Measurements from ENCODE around the gene LY6G6F.

LY6G6F gene, protein sequence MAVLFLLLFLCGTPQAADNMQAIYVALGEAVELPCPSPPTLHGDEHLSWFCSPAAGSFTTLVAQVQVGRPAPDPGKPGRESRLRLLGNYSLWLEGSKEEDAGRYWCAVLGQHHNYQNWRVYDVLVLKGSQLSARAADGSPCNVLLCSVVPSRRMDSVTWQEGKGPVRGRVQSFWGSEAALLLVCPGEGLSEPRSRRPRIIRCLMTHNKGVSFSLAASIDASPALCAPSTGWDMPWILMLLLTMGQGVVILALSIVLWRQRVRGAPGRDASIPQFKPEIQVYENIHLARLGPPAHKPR

DNA sequence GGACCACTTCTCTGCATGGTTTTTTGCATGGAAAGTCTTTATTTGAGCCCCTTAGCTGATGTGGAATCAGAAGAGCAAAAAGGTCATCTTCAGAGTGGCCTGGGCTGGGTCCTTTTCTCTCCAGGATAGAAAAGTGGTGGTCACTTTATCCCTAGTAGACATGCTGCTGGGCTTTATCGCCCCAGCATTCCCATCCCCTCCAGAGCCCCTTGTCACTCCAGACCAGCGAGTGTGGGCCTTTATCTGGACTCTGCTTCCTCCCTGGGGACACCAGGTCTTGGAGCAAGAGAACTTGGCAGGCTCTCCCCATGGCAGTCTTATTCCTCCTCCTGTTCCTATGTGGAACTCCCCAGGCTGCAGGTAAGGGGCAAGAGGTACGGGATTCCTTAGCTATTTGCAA lies at the start of gene LY6G6F:
Gene LY6G6F (plus strand): TSS at position 268 of the 400 bp plus-strand sequence. CDS start 41 bp downstream, at position 309.
- DNase-seq, result no peak

DNA sequence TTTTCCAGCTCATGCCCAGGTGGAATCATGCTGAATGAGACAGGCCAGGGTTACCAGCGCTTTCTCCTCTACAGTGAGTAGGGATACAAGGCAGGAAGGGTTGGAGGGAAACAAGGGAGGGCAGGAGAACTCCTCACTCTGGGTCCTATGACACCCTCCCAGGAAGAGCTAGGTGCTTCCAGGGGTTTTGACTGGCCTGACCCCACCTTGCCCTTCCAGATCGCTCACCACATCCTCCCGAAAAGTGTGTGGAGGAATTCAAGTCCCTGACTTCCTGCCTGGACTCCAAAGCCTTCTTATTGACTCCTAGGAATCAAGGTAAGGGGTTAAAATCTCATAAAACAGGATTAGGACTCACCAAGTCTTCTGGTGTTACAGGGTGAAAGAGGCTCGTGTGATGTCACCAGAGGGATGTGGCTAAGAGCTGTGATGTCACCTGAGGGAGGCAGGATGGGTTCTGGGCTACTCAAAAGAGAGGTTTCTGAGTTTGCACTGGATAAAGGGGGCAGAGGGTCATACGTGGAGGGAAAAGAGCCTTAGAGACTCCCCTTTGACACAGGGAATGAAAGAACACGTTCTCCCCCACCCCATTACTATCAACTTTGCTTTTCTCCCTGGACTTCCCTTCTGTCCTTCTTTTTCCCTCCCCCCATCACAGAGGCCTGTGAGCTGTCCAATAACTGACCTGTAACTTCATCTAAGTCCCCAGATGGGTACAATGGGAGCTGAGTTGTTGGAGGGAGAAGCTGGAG lies 49.1 kb upstream of the LY6G6F start:
- DNase-seq, result peak in 1 of 2 donors; percentile 25

DNA sequence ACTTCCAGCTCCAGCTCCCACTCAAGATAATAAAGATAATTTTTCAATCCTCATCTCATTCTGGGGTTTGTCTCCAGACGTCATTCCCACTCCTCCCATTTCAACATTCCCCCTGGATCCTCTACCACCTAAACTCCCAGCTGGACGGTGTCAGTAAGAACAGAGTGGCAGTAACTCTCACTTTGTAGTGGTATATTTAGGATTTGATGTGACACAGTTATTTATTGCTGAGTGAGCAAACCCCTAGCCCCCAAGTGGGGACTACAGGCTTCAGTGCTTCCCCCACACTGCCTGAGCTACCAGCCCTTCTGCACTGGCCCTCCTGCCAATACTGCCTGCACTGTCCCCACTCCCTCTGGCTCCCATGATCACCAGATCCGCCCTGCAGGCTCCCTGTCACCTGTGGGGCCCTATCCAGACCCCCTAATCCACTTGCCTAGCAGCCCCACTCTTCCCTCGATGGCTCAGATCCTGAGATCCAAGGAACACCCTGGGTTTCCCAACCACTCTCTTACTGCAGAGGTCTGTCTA lies 48.4 kb upstream of the LY6G6F start:
- DNase-seq, result no peak

- DNase-seq, result no peak
These were observed 47.5 kb upstream of the LY6G6F start for GRCh38 chr6:31658983-31659648.

- DNase-seq, result peak in 1 of 2 donors; percentile 41
These were observed 46.9 kb upstream of the LY6G6F start for GRCh38 chr6:31659649-31660380.

- DNase-seq, result peak; percentile 71 to 80
These were observed 46.0 kb upstream of the LY6G6F start, which contains the start of gene C6orf47 for GRCh38 chr6:31660381-31661261. TSS of gene C6orf47 (minus strand) at chr6:31660778. CDS start at chr6:31659947, 831 bp downstream.

- no peak for DNase-seq
These were observed 45.2 kb upstream of the LY6G6F start for GRCh38 chr6:31661262-31662123.

- DNase-seq, result no peak
These were observed 44.4 kb upstream of the LY6G6F start for GRCh38 chr6:31662124-31662723.

DNA sequence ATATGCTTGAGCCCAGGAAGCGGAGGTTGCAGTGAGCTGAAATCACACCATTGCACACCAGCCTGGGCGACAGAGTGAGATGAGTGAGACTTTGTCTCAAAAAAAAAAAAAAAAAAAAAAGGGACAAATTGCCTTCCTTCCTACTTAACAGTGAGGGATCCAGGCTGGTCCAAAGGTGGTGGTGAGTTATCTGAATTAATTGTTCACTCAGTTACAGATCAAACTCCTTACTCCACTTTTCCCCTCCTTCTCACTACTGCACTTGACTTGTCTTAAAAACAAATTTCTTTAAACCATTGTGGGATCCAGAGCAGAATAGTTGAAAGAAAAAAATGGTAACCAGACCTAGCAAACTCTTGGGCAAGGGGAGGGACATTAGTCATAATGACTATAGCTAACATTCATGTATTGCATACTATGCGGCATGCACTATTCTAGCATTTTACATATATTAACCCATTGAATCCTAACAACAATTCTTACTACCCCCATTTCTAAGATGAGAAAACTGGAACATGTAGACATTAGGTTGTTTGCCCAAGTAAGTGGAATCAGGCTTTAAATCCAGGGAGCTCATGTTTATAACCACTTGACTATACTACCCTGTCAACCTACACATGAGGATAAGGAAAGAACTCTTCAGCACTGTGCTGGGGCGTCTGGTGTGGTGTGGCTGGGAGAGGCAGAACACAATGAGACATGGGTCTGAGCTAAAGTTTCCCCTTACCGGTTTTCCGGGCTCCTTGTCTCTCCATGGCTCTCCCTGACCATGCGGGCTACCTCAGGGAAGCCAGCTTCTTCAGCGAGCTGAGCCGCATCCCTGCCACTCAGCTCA lies 43.3 kb upstream of the LY6G6F start:
- no peak for DNase-seq

DNA sequence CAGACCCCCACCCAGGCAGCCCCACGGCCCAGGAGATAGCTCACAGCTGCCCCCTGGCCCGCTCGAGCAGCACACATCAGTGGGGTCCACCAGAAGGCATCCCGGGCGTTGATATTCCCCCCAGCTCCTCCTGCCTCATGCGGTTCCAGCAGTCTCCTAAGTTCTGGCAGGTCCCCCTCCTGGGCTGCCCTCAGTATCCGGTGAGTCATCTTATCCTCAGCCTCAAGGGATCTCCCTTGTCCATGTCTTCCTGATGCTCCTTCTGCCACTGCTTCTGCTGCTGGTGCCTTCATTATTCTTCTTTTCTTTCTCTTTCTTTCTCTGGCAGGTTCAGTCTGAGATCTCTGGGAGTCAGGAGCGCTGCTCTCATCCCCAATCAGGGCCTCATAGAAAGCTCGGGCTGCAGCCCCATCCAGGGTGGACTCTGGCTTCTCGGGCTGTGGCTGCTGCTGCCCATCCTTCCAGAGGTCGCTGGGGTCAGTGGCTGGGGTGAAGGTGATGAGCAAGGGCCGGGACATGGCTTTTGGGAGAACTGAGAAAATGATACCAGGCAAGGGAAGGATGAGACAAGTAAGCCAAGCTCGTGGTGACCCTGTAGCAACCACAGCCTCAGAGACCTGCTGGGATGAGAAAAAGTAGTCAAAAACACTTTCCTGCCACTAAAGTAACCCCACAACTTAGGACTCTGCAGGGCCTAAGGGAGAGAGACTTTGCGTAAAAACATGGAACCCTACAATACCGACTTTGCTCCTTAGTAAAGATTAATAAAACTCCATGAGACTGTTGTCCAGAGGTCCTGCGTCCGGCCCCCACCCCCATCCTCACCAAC lies 42.5 kb upstream of the LY6G6F start:
- no peak for DNase-seq

- peak; percentile 85 to 87 for DNase-seq
These were observed 41.7 kb upstream of the LY6G6F start, which contains the start of gene GPANK1 for GRCh38 chr6:31664790-31665500. TSS of gene GPANK1 (minus strand) at chr6:31664997. CDS start at chr6:31664478, 519 bp downstream.

DNA sequence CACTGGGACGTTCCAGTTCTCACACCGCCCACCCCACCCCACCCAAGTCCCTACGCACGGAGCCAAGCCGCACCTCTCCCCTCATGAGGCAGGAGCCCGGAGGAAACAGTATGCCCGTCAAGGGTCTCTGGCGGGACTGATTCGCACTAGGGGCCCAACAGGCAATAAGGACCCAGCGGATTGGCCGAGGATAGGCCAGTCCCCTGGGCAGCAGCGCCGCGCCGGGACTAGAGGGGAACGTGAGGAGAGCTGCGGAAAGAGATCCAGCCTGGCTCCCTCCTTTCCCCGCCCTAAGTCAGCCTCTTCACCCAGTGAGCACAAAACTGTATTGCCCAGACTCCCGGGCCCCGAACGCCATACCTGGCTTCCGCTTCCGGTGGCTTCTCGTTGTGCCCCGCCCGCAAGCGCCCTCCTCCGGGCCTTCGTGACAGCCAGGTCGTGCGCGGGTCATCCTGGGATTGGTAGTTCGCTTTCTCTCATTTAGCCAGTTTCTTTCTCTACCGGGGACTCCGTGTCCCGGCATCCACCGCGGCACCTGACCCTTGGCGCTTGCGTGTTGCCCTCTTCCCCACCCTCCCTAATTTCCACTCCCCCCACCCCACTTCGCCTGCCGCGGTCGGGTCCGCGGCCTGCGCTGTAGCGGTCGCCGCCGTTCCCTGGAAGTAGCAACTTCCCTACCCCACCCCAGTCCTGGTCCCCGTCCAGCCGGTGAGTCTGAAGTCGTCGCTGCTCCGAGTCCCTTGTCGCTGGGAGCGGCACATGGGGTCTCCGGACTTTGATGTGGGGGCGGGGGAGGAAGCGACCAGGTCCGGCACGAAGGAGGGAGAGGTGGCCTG lies 40.9 kb upstream of the LY6G6F start, which contains the start of gene CSNK2B:
Gene CSNK2B (plus strand): TSS at position 580 of the 836 bp plus-strand sequence. CDS start 752 bp downstream, outside the sequence.
- peak; percentile 97 to 98 for DNase-seq

GRCh38 chr6:31666337-31666965 lies 40.2 kb upstream of the LY6G6F start:
- DNase-seq, result no peak

DNA sequence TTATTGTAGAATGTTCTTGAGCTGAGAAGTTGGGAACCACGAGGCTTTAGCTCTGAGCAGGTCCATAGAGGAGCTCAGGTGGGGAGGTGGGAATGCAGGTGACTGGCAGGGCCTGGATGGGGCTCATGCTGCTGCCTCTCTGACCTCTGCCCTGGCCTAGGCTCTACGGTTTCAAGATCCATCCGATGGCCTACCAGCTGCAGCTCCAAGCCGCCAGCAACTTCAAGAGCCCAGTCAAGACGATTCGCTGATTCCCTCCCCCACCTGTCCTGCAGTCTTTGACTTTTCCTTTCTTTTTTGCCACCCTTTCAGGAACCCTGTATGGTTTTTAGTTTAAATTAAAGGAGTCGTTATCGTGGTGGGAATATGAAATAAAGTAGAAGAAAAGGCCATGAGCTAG lies 37.0 kb upstream of the LY6G6F start, which contains the start of gene LY6G5B:
Gene LY6G5B (plus strand): TSS at position 301 of the 400 bp plus-strand sequence. CDS start 975 bp downstream, outside the sequence.
- no peak for DNase-seq

DNA sequence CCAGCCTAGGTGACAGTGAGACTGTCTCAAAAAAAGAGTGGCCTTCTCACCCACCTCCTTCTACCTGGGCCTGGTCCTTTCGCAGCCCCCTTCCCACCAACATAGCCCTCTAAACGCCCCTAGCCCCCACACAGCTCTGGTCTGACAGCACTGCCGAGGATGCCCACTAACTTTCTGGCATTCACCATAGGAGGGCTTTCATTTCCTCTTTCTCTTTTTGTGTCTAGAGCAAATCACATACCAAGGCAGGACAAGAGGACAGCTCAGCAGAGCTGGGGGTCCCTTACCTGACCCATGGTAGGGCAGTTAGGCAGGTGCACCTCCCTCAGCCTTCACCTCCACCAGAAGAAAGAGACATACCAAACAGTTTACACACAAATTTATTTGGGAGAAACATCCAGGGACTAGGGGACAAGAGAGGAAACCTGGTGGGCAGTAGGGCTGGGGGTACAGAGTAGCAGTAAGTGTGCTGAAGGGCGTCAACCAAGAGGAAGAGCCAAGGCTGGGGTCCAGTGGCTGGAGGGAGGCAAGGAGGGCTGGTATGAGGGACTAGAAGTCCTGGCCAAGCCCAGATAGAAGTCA lies 30.3 kb upstream of the LY6G6F start:
- DNase-seq, result no peak

All from activated CD4-positive, alpha-beta T cell treated with anti-CD3 and anti-CD28 coated beads for 4 hours (primary cell).